Activated CD4-positive, alpha-beta T cell treated with anti-CD3 and anti-CD28 coated beads for 4 hours (primary cell): Measurements from ENCODE around the gene HMGB4.

ENCODE experiments used
- DNase-seq, 2 donors: peaks; one replicate each; pipeline ENCODE4 v3.0.0-alpha.2; 2020

The HMGB4 gene

GRCh38 chr1:33849211-33849610 lies 14.7 kb upstream of the HMGB4 start:
- no peak for DNase-seq

DNA sequence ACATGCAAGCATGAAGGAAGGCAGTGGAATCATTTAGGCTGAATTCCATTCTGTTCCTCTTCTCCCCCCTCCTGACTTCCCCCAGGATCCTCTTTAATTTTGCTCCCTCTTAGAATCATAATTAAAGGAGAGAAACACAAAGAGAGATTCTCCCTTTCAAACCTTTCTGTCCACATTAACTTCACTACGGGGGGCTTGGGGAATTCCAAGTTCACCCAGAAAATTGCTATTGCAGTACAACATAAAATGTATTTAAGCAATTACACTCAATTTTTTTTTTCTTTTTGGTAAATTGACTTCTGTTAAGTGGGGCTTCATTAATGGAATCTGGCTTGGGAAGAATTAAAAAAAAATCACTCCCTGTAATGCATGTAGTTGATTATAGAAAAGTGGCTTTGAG lies 13.4 kb upstream of the HMGB4 start:
- no peak for DNase-seq

DNA sequence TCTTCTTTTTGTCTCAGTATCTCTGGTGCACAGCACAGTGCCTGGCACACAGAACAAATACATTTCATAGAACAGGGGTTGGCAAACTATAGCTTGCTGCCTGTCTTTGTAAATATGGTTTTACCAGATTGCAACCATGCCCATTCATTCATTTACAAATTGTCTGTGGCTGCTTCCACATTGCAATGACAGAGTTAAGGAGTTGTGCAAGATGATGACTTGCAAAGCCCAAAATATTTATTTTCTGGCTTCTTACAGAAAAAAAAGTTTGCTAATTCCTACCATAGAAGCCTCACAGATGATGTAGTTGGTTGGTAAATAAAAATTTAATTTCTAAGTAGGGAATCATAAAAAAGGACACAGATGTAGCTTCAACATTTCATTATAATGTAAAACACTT lies 11.2 kb upstream of the HMGB4 start:
- DNase-seq = no peak

GRCh38 chr1:33853431-33853830 lies 10.4 kb upstream of the HMGB4 start:
- no peak for DNase-seq

GRCh38 chr1:33854091-33854490 lies 9.8 kb upstream of the HMGB4 start:
- DNase-seq = no peak

- DNase-seq = no peak
Measured at GRCh38 chr1:33860671-33861070, 3.2 kb upstream of the HMGB4 start.

DNA sequence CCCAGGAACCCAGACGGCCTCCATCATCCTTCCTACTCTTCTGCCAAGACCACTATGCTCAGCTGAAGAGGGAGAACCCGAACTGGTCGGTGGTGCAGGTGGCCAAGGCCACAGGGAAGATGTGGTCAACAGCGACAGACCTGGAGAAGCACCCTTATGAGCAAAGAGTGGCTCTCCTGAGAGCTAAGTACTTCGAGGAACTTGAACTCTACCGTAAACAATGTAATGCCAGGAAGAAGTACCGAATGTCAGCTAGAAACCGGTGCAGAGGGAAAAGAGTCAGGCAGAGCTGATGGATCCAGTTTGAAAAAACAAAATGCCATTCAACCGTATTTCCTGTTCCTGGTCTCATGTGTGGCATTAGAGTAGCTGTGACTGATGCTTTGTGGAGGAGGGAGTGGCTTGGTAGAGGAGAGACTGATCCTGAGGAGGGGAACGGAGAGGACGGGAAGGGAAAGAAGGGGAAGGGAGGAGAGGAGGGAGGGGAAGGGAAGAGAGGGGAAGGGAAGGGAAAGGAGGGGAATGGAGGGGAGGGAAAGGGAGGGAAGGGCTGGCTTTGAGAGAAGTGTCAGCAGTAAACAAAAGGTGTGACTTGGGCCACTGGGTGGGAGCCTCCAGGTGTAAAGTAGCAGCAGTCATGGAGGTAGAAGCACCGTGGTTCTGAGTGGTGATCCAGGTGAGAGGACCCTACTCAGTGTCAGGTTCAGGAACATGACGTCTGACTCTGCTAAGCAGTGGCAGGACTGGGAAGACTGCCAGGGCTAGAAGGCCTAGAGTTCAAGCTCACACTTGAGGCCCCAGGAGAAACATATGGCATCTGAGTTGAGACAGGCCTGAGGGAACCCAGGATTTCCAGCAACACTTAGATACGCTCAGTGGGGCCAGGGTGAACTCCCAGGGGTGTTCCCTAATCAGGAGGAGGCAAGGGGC lies 846 bp downstream of the HMGB4 start:
- no peak for DNase-seq

DNA sequence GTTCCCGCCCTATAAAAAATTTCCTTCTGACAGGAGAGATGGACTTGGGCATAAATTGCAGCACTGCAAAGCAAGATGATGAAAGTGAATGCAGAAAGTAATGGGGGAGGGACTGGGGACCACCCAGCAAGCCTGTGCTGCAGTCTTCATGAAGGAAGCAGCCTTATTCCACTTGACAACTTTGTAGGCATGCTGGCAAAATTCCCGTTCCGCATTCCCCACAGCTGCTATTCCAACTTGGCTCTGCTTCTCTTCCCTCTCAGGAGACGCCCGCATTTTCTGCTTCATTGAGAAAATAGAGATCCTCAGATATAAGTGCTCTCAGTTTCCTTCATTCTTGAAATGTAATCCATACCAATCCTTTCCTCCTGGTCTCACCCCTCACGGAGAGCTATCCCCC lies 2.4 kb downstream of the HMGB4 start:
- no peak for DNase-seq

GRCh38 chr1:33867684-33868083 lies 3.8 kb downstream of the HMGB4 start:
- no peak for DNase-seq

DNA sequence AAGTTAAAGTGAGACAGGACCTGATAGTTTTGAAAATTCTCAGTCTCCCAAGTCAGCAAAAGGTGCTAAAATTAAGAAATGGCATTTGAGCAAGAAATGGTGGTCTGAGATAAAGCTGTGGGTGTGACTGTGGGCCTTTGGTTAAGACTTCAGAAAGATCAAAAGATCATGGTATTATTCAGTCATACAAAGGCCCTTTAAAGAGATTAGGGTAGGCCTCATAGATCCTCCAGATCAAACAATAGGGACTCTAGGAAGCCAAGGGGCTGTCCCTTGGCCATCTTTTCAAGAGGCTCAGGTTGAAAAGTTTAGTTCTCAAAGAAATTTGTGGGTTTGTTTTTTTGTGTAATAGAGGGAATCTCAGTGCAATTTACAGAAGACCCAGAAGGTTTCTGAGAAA lies 8.4 kb downstream of the HMGB4 start:
- DNase-seq = no peak

GRCh38 chr1:33872683-33873082 lies 8.8 kb downstream of the HMGB4 start:
- DNase-seq = no peak

DNA sequence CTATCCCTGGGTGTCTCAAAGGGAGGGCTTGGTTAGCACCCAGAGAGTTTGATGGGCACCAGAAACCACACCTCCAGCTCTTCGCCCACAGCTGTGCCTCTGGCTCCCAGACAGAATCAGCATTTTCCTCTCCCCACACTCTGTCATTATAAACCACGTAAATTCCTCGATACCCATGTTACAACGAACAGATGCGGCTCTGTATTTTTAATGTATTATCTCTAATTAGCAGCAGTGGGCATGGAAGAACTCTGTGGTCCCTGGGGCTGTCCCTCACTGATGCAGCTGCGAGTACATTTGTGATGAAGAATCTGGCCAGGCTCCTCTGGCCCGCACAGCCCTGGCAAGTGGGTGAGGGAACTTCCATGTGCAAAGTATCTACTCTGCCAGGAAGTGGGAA lies 10.8 kb downstream of the HMGB4 start:
- DNase-seq = no peak

DNA sequence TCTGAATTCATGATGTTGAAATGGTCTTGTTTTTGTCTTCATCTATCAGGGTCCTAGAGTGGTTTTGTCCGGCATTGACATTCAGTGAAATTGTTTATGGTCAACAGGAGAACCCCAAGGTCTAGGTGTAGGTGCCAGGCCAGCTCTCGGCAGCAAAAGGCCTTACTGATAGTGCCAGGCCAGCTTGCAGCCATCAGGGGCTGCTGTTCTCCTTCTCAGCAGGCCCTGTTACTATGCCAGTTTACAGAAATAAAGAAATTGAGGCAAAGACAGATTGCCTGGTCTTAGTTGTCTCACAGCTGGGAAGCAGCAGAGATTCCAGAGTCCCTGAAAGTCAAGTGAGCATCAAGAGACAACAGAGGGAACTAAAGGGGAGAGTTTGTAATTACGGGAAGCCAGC lies 12.0 kb downstream of the HMGB4 start:
- DNase-seq = no peak

- no peak for DNase-seq
Measured at GRCh38 chr1:33876970-33877650, 13.2 kb downstream of the HMGB4 start.

DNA sequence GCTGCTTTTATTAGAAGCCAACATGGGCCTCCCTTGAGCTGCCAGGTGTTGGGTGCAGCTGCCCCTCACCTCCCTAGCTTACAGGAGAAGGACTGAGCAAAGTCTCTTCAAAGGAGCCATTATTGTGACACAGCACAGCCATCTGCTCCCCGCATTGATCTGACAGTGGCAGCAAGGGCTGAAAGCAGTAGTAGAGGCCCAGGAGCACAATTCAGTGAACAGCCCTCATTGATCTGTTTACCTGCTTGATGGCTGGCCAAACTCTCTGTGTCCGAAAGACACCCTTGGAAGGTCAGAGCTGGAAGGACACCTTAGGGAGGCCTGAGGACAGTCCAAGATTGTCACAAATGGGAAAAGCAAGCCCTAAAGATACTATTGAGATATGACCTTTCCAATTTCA lies 14.5 kb downstream of the HMGB4 start:
- no peak for DNase-seq

DNA sequence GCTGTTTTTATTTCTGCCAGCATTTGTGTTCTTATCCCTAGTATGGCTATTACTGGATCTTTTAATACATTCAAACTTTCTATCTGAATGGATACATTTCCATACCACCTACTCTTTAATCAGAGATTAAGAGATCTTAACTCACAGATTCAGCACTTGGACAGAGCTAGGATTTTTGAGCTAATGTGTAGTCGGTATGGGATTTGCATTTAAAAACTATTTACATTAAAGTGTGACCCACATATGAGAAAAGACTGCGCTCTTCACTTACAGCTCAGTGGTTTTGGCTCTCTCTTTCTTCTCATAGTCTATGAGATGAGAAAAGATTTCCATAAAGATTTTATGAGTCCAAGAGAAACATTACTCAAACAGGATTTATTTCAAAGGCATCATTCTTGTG lies 16.4 kb downstream of the HMGB4 start:
- DNase-seq = no peak

DNA sequence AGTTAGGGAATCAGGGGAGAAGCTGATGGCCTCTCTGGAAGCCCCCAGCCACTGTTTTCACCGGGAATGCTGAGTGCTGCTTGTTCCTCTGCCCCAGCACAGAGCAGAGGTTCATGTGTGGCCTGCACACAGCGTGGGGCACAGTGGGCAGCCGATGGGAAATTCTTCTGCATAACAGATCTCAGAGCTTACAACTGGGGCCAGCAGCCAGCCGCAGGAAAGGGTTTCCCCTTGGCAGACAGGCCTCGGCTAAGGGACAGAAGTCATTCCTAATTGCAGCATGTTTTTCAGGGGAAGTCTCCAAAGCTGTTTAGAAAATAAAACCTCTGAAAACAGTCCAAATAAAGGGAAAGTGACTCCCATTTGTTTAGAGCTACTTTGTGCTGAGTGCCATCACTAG lies 22.6 kb downstream of the HMGB4 start:
- DNase-seq = no peak

- no peak for DNase-seq
Measured at GRCh38 chr1:33893147-33893830, 29.4 kb downstream of the HMGB4 start.

DNA sequence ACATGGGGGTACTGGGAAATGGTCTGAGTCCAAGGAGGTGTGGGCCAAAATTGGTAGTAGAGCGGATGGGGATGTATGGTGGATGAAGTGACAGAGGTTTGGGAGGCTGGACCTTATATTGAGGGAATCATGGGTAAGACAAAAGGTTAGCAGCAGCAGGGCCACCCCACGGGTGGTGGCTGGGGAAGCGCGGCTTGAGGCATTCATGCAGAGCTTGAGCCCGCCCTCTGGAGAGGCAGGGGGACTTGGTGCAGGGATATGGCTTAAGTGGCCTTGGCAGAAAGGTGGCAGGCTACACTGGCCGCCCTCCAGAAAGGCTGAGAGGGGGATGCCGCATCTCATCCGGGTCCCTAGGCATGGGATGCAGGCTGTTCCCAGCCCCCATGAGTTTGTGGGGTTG lies 31.5 kb downstream of the HMGB4 start:
- DNase-seq = no peak

- no peak for DNase-seq
Measured at GRCh38 chr1:33895976-33896375, 32.1 kb downstream of the HMGB4 start.

DNA sequence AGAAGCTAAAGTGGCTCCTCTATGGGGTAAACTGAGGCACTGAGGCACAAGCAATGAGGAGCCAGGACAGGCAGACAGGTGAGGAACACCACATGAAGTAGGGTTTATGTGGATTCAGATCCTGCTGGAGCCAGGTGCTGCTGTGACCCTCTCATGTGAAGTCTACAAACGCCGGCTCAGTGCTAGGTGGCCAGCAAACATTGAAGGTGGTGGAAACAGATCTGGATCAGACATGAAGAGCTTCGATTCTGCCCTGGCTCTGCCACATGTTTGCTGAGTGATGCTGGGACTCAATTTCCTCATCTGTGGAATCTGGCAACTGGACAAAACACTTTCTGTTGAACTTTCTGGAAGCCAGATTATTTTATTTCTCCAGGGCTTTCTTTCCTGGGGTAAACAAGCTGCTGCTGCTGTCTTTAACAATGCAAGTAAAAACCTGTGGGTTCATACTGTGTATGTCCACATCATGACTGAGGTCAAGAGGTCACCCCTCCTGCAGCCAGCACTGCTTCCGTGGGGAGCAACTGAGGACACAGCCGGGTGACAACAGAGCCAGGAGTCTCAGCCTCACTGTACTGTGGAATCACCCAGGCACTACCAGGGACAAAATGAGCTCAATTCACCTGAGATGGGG lies 33.3 kb downstream of the HMGB4 start:
- no peak for DNase-seq

- DNase-seq = no peak
Measured at GRCh38 chr1:33898406-33898805, 34.5 kb downstream of the HMGB4 start.

- DNase-seq = no peak
Measured at GRCh38 chr1:33898881-33899280, 35.0 kb downstream of the HMGB4 start.
